GM21528 (cell line): ENCODE measurements around the gene FOXR2.

Experiments
- ATAC-seq: cut with Tn5 transposase; IDR thresholded peaks from one replicate; pipeline ENCODE4 v1.9.1; 2021; ENCODE audit warnings: mild to moderate bottlenecking, moderate library complexity; ENCODE audit not compliant: unreplicated experiment, low FRiP score

Gene FOXR2, protein sequence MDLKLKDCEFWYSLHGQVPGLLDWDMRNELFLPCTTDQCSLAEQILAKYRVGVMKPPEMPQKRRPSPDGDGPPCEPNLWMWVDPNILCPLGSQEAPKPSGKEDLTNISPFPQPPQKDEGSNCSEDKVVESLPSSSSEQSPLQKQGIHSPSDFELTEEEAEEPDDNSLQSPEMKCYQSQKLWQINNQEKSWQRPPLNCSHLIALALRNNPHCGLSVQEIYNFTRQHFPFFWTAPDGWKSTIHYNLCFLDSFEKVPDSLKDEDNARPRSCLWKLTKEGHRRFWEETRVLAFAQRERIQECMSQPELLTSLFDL

DNA sequence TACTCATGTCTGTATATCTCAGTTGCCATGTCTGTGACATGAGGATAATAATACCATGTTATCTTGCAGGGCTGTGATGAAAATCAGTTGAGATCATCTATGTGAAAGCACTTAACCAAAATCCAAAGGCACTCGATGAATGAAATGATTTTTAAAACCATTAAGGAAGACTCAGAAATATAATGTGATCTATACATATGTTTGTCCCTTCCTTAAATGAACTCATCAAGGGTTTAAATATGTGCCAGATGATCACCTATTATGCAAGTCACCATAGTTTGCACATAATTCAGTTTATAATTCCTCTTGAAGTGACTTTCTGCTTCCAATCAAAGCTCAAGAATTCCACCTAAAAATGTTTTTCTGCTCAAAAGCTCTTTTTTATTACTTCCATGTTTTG lies at the start of gene FOXR2:
TSS of gene FOXR2 (plus strand) at position 301 of the 400 bp plus-strand sequence. CDS start 312 bp downstream, outside the sequence.
- no peak for ATAC-seq

DNA sequence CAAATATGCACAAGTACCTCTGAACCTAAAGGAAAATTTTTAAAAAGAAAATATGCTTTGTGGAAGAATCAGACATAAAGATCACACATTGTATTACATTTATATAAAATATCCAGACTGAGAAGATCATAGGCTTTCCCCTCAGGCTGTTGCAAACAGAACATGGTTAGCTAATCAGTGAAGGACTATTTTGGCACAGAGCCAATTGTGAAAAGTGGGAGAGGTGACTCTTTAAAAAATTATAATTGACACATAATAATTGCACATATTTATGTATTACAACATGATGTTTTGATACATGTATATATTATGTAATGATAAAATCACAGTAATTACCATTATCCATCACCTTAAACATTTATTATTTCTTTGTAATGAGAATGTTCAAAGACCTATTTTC lies 44.1 kb upstream of the FOXR2 start:
- no peak for ATAC-seq

DNA sequence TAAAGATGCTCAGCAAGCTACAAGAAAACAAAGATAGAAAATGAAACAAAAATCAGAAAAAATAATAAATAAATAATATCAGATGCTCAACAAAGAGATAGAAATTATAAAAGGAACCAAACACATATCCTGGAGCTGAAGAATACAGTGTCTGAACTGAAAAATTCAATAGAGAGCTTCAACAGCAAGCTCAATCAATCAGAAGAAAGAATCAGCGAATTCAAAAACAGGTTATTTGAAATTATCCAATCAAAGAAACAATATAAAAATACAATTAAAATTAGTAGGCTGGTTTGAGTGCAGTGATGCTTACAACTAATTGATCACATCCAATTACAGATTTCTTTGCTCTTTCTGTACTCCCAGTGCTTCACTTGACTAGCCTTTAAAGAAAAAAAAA lies 40.8 kb upstream of the FOXR2 start:
- no peak for ATAC-seq

DNA sequence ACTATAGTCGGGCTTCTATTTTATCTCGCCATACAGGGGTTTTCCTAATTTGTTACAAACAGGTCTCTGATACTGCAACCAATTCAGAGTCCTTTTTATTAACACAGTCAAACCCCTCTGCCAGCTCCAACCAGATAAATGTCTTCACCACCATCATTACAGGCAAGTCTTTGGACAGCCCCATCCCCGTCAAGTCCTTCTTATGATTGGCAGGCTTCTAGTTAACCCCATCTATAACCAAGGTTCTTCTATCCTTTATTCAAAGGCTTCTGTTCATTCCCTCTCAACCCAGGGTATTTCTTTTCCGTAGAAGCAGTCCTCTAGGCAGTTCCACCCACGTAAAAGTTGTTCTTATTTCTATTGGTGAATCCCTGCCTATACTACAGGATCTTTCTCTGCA lies 29.9 kb upstream of the FOXR2 start:
- no peak for ATAC-seq

DNA sequence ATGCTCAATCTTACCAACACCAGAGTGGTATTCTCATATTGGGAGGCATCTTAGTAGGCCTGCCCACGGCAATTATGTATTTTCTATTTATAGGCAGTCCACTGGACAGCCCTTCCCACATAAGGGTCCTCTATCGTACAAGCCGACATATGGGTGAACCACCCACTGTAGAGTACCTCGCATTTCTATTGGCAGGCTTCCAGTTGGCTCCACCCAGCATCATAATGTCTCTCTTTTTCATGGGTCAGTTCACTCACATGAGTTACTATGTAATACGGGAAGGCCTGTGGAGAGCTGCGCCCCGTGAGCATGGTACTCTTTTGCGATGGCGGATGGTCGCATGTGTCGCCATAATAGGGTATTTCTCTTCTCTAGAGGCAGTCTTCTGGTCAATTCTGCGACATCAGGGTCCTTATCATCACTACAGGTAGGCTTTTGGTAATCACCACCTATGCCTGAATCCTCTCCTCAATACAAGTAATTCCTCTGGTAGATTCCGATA lies 29.4 kb upstream of the FOXR2 start:
- ATAC-seq: no peak

DNA sequence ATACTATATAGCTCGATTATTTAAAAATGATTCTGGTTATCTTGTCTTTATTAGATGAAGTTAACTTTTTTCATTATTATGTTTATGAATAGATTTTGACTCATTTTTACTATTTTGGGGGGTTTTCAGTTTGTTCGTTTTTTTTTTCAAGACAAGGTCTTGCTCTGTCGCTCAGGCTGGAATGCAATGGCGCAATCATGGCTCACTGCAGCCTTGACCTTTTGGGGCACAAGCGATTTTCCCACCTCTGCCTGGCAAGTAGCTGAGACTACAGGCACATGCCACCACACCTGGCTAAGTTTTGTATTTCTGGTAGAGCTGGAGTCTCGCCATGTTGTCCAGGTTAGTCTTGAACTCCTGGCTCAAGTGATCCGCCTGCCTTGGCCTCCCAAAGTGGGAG lies 24.9 kb upstream of the FOXR2 start:
- ATAC-seq: no peak

DNA sequence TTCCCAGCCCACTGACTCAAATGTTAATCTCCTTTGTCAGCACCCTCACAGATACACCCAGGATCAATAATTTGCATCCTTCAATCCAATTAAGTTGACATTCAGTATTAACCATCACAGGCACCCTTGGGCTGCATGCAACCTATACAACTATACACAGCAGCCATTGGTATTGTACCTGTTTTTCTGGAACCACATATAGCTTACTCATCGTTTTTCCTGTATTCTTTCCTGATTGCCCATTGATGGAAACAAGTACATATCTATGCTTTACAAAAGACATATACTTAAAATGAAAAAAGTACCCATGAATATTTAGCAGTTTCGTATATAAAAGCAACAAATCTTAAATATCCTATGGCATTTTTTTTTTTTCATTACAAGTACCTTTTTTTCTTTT lies 3.7 kb upstream of the FOXR2 start:
- no peak for ATAC-seq

DNA sequence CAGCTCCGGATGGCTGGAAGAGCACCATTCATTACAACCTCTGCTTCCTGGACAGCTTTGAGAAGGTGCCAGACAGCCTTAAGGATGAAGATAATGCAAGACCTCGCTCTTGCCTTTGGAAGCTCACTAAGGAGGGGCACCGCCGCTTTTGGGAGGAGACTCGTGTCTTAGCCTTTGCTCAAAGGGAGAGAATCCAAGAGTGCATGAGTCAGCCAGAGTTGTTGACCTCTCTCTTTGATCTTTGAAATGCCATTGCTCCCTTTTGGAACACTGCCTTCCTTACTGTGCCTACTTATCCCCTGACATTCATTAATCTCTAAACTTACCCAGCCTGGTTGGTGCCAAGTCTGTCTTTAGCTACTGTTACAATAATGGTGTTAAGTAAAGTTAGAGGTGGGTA lies 1.2 kb downstream of the FOXR2 start:
- no peak for ATAC-seq

DNA sequence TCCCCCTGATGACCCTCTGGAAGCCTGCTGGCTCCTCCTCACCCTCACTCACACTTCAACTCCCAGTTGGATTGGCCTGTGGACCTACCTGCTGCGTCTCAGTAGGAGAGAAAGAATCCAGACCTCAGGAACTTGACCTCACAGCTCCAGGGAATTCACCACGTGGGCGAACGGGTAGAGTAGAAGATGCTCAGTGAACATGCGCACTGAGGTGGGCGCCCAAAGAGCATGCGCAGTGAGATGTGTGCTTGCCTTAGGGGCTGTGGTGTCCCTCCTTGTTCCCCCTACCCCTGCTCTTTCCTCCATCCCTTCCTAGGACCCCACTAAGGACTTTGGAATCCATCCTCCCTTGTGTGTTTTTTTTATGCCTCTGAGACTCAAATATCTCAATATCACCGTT lies 12.9 kb downstream of the FOXR2 start:
- no peak for ATAC-seq

DNA sequence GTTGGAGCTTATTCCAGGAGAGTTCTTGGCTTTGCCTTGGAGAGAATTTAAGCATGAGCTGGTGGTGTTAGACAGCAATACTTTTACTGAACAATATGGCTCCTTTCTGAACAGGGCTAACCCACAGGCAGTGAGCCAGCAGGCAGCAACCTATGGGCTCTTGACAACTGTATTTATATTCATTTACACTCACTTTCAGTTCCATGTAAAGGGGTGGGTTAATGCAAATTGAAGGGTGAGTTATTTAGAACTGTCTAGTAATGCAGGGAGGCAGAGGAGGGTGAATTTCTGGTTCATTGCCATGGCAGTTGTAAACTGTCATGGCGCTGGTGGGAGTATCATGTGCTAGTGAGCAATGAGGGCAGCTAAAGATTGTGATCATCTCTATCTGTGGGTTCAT lies 15.7 kb downstream of the FOXR2 start:
- peak; percentile 78 for ATAC-seq

DNA sequence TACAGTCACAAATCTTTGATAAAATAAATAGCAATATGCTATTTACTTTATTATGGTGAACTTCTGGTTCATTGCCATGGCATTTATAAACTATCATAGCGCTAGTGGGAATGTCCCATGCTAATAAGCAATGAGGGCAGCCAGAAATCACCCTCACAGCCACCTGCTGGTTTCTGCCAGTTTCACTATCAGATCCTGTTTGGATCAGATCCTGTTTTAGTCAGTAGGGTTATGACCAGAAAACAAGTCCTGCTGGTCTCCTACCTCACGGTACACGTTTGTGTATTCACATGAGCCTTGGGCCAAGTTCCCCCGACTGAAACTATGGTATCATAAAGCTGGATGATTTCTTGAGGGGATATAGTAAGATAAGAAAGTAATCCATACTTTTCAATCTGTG lies 17.7 kb downstream of the FOXR2 start:
- peak; percentile 70 for ATAC-seq

DNA sequence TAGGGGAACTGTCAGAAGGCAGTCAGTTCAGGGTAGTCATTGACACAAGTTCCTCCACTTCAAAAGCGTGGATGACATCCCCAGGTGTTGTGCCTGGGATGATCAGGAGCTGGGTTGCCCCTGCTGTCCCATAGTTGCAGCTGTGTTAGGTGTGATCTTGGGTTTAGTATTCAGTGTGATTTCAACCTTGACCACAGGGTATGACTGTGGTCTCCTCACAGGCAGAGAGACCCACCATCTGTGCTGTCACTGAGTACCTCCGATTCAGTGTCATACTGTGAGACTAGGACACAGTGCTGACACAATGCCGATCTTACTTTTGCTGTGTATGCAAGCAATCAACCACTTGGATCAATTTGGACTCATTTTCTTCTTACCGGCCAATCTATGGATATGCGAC lies 25.2 kb downstream of the FOXR2 start:
- peak; percentile 49 for ATAC-seq

DNA sequence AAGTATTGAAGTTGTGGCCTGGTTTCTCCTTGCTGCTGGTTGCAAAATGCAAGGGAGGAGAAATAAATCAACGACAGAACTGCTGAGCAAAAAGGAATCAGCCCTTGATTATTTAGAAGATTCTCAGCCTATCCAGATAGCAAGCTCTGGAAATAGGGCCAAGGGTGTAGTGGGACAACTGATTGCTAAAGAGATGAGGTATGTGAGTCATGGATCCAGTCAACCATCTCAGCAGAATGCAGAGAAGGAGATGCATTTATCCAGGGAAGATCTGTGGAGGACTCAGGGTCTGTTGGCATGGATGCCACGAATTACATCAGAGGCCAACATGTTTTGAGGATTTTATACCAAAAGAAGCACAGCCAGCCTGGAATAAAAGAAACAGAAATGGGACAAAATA lies 36.7 kb downstream of the FOXR2 start:
- ATAC-seq: no peak

DNA sequence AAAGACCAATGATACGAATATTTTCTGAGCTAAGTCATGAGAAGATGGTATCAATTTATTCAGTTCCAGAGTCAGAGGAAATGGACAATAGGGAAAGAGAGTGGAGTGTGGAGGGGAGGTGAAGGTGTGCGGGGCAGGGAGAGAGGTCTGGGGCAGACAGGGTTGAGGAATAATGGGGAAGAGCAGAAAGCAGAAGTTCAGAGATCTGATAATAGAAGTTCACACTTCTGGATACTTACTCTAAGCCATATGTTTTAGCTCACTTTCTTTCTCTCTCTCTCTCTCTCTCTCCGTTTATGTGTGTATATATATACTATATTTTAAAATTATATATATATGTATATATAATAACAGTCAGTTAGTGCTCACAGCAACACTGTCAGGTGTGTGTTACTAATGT lies 40.4 kb downstream of the FOXR2 start:
- no peak for ATAC-seq

DNA sequence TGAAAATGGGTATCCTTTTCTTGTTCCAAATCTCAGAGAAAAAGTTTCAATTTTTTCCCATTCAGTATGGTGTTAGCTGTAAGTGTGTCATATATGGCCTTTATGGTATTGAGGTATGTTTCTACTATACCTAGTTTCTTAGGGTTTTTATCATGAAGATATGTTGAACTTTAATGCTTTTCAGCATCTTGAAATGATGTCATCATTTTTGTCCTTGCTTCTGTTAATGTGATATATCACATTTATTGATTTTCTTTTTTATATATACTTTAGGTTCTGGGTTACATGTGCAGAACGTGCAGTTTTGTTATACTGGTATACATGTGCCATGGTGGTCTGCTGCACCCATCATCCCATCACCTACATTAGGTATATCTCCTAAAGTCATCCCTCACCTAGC lies 44.9 kb downstream of the FOXR2 start:
- ATAC-seq: no peak
